Natural killer cell (primary cell): ENCODE data around the gene EMILIN3. TPM values are rescaled to one million over a fixed set of nuclear protein-coding genes. Genes with fewer than 3 reads are reported as not detected.

Source experiments
- ATAC-seq, 3 donors: fragments of 150-1000 bp in 2 of 3; fragments of 200-7000 bp in 1 of 3; cut with Tn5 transposase; 1 replicate in 1 of 3; 2 replicates in 2 of 3; pipeline ENCODE4 v1.10.0; 2021; ENCODE audit warnings: mild to moderate bottlenecking in 2 of 3, moderate library complexity in 2 of 3
- DNase-seq, 2 donors: peaks; one replicate each; pipeline versions ENCODE4 v3.0.0 to v3.0.0-alpha.2; 2013 to 2021; ENCODE audit warnings: mixed read lengths in 1 of 2
- H3K27ac ChIP-seq: one replicate; pipeline ENCODE4 v1.5.1; 2013; ENCODE audit warnings: mild to moderate bottlenecking, low read length
- H3K27me3 ChIP-seq: one replicate; pipeline ENCODE4 v1.6.1; 2013; ENCODE audit warnings: low read length; ENCODE audit not compliant: control insufficient read depth, insufficient read depth
- H3K36me3 ChIP-seq: one replicate; pipeline ENCODE4 v1.6.1; 2013; ENCODE audit warnings: low read length; ENCODE audit not compliant: control insufficient read depth, insufficient read depth
- H3K4me1 ChIP-seq: one replicate; pipeline ENCODE4 v1.6.1; 2013; ENCODE audit warnings: low read length; ENCODE audit not compliant: control insufficient read depth, insufficient read depth
- H3K4me3 ChIP-seq: one replicate; pipeline ENCODE4 v1.5.1; 2013; ENCODE audit warnings: low read length
- H3K9me3 ChIP-seq: one replicate; pipeline ENCODE4 v1.6.1; 2013; ENCODE audit warnings: low read length; ENCODE audit not compliant: control insufficient read depth, insufficient read depth
- H3K27ac Mint-ChIP-seq, 2 donors: one replicate each; pipeline ENCODE4 v1.8.0; 2022; ENCODE audit warnings: mild to moderate bottlenecking in 2 of 2, mixed read lengths in 2 of 2, moderate library complexity in 1 of 2
- H3K27me3 Mint-ChIP-seq, 2 donors: one replicate each; pipeline ENCODE4 v1.8.0; 2022; ENCODE audit warnings: low read depth in 2 of 2, mixed read lengths in 2 of 2
- H3K36me3 Mint-ChIP-seq: one replicate; pipeline ENCODE4 v1.8.0; 2022; ENCODE audit warnings: mixed read lengths
- H3K4me1 Mint-ChIP-seq, 2 donors: one replicate each; pipeline ENCODE4 v1.8.0; 2022; ENCODE audit warnings: mixed read lengths in 2 of 2
- H3K4me3 Mint-ChIP-seq: one replicate; pipeline ENCODE4 v1.8.0; 2022; ENCODE audit warnings: mild to moderate bottlenecking, moderate library complexity, mixed read lengths
- H3K9me3 Mint-ChIP-seq, 2 donors: one replicate each; pipeline ENCODE4 v1.8.0; 2022; ENCODE audit warnings: mixed read lengths in 2 of 2
- CTCF ChIP-seq: fragments of 200-600 bp; IDR thresholded peaks from one replicate; pipeline ENCODE4 v1.8.0; 2022; ENCODE audit warnings: antibody characterized with exemption
- WGBS: methylation state at CpG from one replicate; pipeline ENCODE4 v1.1.7; 2013; ENCODE audit warnings: missing lambda C conversion rate; ENCODE audit not compliant: insufficient coverage; 5-methylcytosine and 5-hydroxymethylcytosine counted together
- intact Hi-C: fragments of 100-400 bp; cut with micrococcal nuclease; formaldehyde crosslinking; loops from one replicate; pipeline ENCODE4 v1.14.2; 2022
- total RNA-seq, 4 donors: library from RNA; stranded (reverse); fragments of 120-200 nt in 1 of 4; gene quantifications; one replicate each; pipeline versions ENCODE4 v1.2.3 to v1.2.4, GENCODE V29; 2013 to 2022

The EMILIN3 gene
- total RNA-seq, 3 donors from 2014 or later (not counting 1 experiment from before 2014, with no cell fraction given): not detected

GRCh38 chr20:41364967-41365765, 1.5 kb downstream of the EMILIN3 start:
- Mint-ChIP-seq H3K27me3 (peaks cover 33 to 40% of the 10 kb centered on the region in 2 donors), H3K27ac (no peak overlapping the region), H3K9me3 (no peaks in the 10 kb centered on the region), H3K4me3 (no peak overlapping the region), H3K4me1 (peaks cover 0 to 5% of the 10 kb centered on the region in 2 donors), H3K36me3 (no peaks in the 10 kb centered on the region)
- TF ChIP-seq CTCF: no peak
- no peak overlapping the region for H3K27ac ChIP-seq
- no peaks in the 10 kb centered on the region for H3K36me3 ChIP-seq
- ATAC-seq: no peak
- no peak for DNase-seq
- H3K4me3 ChIP-seq: no peak overlapping the region
- no peaks in the 10 kb centered on the region for H3K4me1 ChIP-seq
- intact Hi-C loops: no loop called here
- peaks cover 5% of the 10 kb centered on the region for H3K27me3 ChIP-seq
- no peaks in the 10 kb centered on the region for H3K9me3 ChIP-seq
- 84% methylated on average over 19 of the region's 19 CpGs for WGBS

GRCh38 chr20:41364236-41364855, 2.3 kb downstream of the EMILIN3 start:
- H3K36me3 Mint-ChIP-seq: no peaks in the 10 kb centered on the region
- no peak for ATAC-seq
- Histone ChIP-seq H3K27me3 (peaks cover 5% of the 10 kb centered on the region), H3K9me3 (no peaks in the 10 kb centered on the region), H3K27ac (no peak overlapping the region), H3K36me3 (no peaks in the 10 kb centered on the region), H3K4me1 (no peaks in the 10 kb centered on the region), H3K4me3 (no peak overlapping the region)
- no peaks in the 10 kb centered on the region for H3K9me3 Mint-ChIP-seq
- no peak for TF ChIP-seq CTCF
- H3K4me1 Mint-ChIP-seq: peaks cover 0 to 5% of the 10 kb centered on the region in 2 donors
- H3K27me3 Mint-ChIP-seq: peaks cover 25 to 32% of the 10 kb centered on the region in 2 donors
- no peak for DNase-seq
- no peak overlapping the region for H3K27ac Mint-ChIP-seq
- no peak overlapping the region for H3K4me3 Mint-ChIP-seq
- WGBS: 80% methylated on average over 13 of the region's 13 CpGs
- intact Hi-C loops: no loop called here

GRCh38 chr20:41363601-41364000, 3.0 kb downstream of the EMILIN3 start:
- H3K4me1 Mint-ChIP-seq: peaks cover 0 to 5% of the 10 kb centered on the region in 2 donors
- DNase-seq: no peak
- no peaks in the 10 kb centered on the region for H3K36me3 Mint-ChIP-seq
- intact Hi-C loops: no loop called here
- H3K4me1 ChIP-seq: no peaks in the 10 kb centered on the region
- H3K27ac ChIP-seq: no peak overlapping the region
- no peaks in the 10 kb centered on the region for H3K9me3 Mint-ChIP-seq
- H3K27me3 ChIP-seq: peaks cover 5% of the 10 kb centered on the region
- no peak for ATAC-seq
- no peak overlapping the region for H3K27ac Mint-ChIP-seq
- 85% methylated on average over 6 of the region's 7 CpGs for WGBS
- H3K9me3 ChIP-seq: no peaks in the 10 kb centered on the region
- no peak overlapping the region for H3K4me3 ChIP-seq
- H3K27me3 Mint-ChIP-seq: peaks cover 25 to 28% of the 10 kb centered on the region in 2 donors
- no peak for TF ChIP-seq CTCF
- no peaks in the 10 kb centered on the region for H3K36me3 ChIP-seq
- H3K4me3 Mint-ChIP-seq: no peak overlapping the region
